Lung (tissue), 12 donors: Measurements from ENCODE around the gene ZNF345. TPM values are rescaled to one million over a fixed set of nuclear protein-coding genes. Genes with fewer than 3 reads are reported as not detected.
A peak's percentile ranks its signal among the peaks of the same experiment; 100 is the strongest.

Source experiments
- ATAC-seq: fragments of 200-7000 bp; cut with Tn5 transposase; one replicate; pipeline ENCODE4 v1.9.1; 2020; ENCODE audit warnings: moderate number of reproducible peaks; ENCODE audit not compliant: insufficient read depth, low FRiP score
- DNase-seq, 3 donors: peaks; one replicate each; pipeline ENCODE4 v3.0.0-alpha.2; 2013 to 2017
- H3K27ac ChIP-seq, 2 donors: one replicate each; pipeline ENCODE4 v1.5.1; 2013; ENCODE audit warnings: mild to moderate bottlenecking in 2 of 2, moderate library complexity in 2 of 2, control low read depth in 1 of 2, inconsistent platforms in 1 of 2, low read depth in 1 of 2, low read length in 1 of 2
- H3K27me3 ChIP-seq, 3 donors: one replicate each; pipeline ENCODE4 v1.5.1; 2013; ENCODE audit warnings: low read length in 2 of 3; ENCODE audit not compliant: control insufficient read depth in 3 of 3, insufficient read depth in 3 of 3
- H3K36me3 ChIP-seq, 4 donors: one replicate each; pipeline ENCODE4 v1.5.1; 2013; ENCODE audit warnings: low read length in 4 of 4, mild to moderate bottlenecking in 1 of 4, moderate library complexity in 1 of 4; ENCODE audit not compliant: control insufficient read depth in 4 of 4, insufficient read depth in 4 of 4
- H3K4me1 ChIP-seq, 5 donors: one replicate each; pipeline ENCODE4 v1.5.1; 2013; ENCODE audit warnings: low read length in 5 of 5, mild to moderate bottlenecking in 2 of 5, moderate library complexity in 1 of 5; ENCODE audit not compliant: control insufficient read depth in 5 of 5, insufficient read depth in 5 of 5
- H3K4me3 ChIP-seq: one replicate; pipeline ENCODE4 v1.5.1; 2013; ENCODE audit warnings: mild to moderate bottlenecking, control low read depth, moderate library complexity
- H3K9ac ChIP-seq, 2 donors: one replicate each; pipeline ENCODE4 v1.5.1; 2013; ENCODE audit warnings: low read length in 2 of 2, control low read depth in 1 of 2; ENCODE audit not compliant: insufficient read depth in 1 of 2
- H3K9me3 ChIP-seq, 4 donors: one replicate each; pipeline ENCODE4 v1.5.1; 2013; ENCODE audit warnings: low read length in 3 of 4, mild to moderate bottlenecking in 1 of 4, moderate library complexity in 1 of 4; ENCODE audit not compliant: control insufficient read depth in 4 of 4, insufficient read depth in 3 of 4
- WGBS, 2 donors: extraction: QIAGEN DNeasy Blood & Tissue Kit; methylation state at CpG; one replicate each; pipeline ENCODE4 v1.1.7; 2013; 5-methylcytosine and 5-hydroxymethylcytosine counted together
- polyA plus RNA-seq, 2 donors: library from polyadenylated mRNA; stranded (reverse); fragments of 200-250 nt; gene quantifications; one replicate each; pipeline ENCODE4 v1.2.1, GENCODE V29; 2013
- total RNA-seq, 2 donors: library from RNA; depleted of rRNA in 1 of 2; stranded (reverse); fragments of >200 nt in 1 of 2; gene quantifications; one replicate each; pipeline ENCODE4 v1.2.1, GENCODE V29; 2014 to 2021
- TF ChIP-seq, protein P1 (sequence below): IDR thresholded peaks from 2 replicates; pipeline ENCODE4 v1.5.1; 2012; ENCODE audit warnings: mild to moderate bottlenecking; ENCODE audit errors: control extremely low read depth, extremely low read depth
- donor health status: control.
- donor health status: control.
- donor health status: Bipolar disorder and iron deficiency.
- donor health status: healthy.
- donor health status: DM: yes; HTN: yes; CAD: no.

ZNF345 gene
- total and polyA plus RNA-seq, 4 donors: 1.8 to 22.5 (median 3.5) TPM

DNA sequence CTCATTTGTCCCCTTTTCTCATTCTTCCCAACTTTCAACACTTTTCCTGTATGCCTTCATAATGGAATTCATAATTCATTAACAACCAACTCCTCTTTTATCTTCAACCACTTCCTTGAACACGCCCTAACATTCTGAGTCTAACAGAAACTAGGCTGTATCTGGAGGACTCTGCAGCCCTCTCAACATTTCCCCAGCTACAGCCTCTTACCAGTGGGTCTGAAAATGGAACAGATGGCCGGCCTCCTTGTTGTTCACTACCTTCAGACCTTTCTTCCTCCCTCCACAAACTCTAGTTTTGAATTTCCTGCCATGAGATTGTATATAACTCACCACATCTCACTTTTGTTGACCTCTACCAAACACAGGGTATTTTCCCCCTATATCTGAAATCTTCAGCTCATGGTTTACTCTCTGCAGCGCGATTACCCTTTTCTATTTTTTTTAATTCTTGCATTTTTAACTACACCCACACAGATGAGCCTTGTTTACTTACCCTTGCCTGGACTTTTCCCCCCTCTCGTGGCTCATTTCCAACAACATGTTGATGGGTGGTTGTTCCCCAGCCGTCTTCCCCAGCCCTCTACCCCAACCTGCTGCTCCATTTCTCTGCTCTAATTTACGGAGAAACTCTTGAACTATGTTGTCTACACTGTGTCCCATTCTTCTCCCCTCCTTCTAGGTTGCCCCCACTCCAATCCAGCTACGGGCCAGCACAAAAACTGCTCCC is 13.3 kb upstream of the ZNF345 start:
- 21 to 23% methylated on average over 8 of the region's 8 CpGs for WGBS, 2 donors

DNA sequence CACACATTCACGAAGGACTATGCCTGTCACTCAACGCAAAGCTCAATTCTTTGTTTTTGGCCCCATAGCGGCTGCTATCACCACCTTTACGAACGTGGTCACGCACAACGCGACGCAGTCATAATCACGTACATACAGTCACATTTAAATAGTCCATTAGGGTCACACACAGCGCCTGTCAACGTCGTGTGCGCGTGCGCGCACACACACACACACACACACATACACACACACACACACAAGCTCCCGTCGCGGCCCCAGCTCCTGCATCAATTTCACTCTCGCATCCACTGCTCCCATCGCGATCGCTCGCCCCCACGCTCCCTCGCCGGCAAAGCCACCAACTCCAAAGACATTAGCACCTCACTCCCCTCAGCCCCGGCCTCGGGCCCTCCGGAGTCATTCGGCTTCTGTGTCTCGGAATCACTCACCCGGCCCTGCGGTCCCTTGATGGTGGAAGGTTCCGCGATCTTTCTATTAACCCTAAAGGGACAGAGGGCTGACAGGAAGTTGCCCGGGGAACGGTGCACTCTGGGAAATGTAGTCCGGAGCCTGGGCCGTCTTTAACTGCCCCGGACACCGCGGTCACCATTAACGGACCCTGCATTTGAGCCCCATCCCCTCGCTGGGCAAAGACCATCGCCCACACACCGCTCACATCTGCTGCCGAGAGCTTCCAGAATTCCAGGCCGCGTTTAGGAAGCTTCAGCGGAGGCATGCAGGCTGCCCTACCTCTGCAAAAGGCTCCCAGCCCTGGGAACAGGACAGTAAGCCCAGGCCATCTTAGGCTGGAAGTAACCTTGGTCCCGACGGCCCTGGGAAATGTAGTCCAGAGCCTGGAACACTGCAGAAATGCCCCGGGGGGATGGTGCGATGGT is 12.5 kb upstream of the ZNF345 start, which contains the start of gene ZNF790:
Gene ZNF790, minus strand, starts transcription at position 482 of the 878 bp plus-strand sequence. CDS start 12,768 bp downstream, outside the sequence.
- peaks cover 3 to 23% (median 12%) of the 10 kb centered on the region in 4 donors for H3K36me3 ChIP-seq
- peaks cover 5 to 14% (median 6%) of the 10 kb centered on the region in 5 donors for H3K4me1 ChIP-seq
- peak; percentile 97 for ATAC-seq
- TF ChIP-seq, protein P1, sequence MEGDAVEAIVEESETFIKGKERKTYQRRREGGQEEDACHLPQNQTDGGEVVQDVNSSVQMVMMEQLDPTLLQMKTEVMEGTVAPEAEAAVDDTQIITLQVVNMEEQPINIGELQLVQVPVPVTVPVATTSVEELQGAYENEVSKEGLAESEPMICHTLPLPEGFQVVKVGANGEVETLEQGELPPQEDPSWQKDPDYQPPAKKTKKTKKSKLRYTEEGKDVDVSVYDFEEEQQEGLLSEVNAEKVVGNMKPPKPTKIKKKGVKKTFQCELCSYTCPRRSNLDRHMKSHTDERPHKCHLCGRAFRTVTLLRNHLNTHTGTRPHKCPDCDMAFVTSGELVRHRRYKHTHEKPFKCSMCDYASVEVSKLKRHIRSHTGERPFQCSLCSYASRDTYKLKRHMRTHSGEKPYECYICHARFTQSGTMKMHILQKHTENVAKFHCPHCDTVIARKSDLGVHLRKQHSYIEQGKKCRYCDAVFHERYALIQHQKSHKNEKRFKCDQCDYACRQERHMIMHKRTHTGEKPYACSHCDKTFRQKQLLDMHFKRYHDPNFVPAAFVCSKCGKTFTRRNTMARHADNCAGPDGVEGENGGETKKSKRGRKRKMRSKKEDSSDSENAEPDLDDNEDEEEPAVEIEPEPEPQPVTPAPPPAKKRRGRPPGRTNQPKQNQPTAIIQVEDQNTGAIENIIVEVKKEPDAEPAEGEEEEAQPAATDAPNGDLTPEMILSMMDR: no peak
- H3K27me3 ChIP-seq: no peaks in the 10 kb centered on the region
- peak within 1 kb of the TSS; percentile 84 to 95 for H3K27ac ChIP-seq
- peak within 1 kb of the TSS; percentile 78 to 95 for H3K9ac ChIP-seq
- WGBS, 2 donors: 1% methylated on average over 55 to 56 of the region's 56 CpGs
- peak within 1 kb of the TSS; percentile 82 for H3K4me3 ChIP-seq
- peak; percentile 94 to 98 (median 97) for DNase-seq
- peaks cover 0 to 23% (median 7%) of the 10 kb centered on the region in 4 donors for H3K9me3 ChIP-seq

More for the DNA sequence above, 13.3 kb upstream of the ZNF345 start:
- peaks cover under 1 to 27% (median 14%) of the 10 kb centered on the region in 4 donors for H3K36me3 ChIP-seq
- ATAC-seq (no peak), DNase-seq (peak in 1 of 3 donors; percentile 69)
- H3K27me3 ChIP-seq: no peaks in the 10 kb centered on the region
- TF ChIP-seq, protein P1: no peak
- peak overlapping the region; percentile 78 to 95 for H3K9ac ChIP-seq
- peak overlapping the region; percentile 82 for H3K4me3 ChIP-seq
- H3K4me1 ChIP-seq: peaks cover 5 to 14% (median 6%) of the 10 kb centered on the region in 5 donors
- H3K9me3 ChIP-seq: peaks cover 4 to 27% (median 9%) of the 10 kb centered on the region in 4 donors
- peak overlapping the region; percentile 84 to 95 for H3K27ac ChIP-seq

DNA sequence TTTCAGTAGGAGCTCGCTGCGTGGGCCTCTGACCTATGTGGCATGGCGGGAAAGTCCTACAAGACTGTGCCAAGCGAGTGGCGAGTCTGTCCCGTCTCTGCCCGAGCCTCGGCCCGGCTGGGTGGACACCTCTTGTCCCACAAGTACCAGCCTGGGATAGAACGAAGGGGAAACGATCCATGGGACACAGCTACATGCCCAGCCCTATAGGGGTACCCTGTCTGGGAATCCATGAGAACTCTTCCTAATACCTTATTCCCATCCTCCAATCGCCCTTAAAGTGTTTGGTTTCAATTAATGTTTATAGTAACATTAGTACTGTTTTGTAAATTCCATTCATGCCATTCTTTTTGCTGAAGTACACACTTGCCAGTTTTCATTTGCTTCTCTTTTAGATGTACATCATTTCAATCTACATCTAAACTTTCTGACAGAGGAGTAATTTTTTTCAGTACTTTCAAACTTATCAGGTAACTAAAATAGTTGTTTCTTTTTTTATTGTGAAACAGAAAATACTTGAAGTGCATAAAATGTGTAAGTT is 11.8 kb upstream of the ZNF345 start:
- WGBS, 2 donors: 17 to 24% methylated on average over 12 of the region's 12 CpGs
- H3K9ac ChIP-seq: peak overlapping the region; percentile 78 to 95
- peak overlapping the region; percentile 82 for H3K4me3 ChIP-seq
- peak in 1 of 3 donors; percentile 45 for DNase-seq
- ATAC-seq: no peak
- peaks cover 5 to 14% (median 6%) of the 10 kb centered on the region in 5 donors for H3K4me1 ChIP-seq
- peaks cover 0 to 21% (median 5%) of the 10 kb centered on the region in 4 donors for H3K9me3 ChIP-seq
- H3K27me3 ChIP-seq: no peaks in the 10 kb centered on the region
- H3K36me3 ChIP-seq: peaks cover 3 to 18% (median 10%) of the 10 kb centered on the region in 4 donors
- H3K27ac ChIP-seq: peak overlapping the region; percentile 84 to 95
- TF ChIP-seq, protein P1: no peak
